ENCODE measurements around the gene RACK1.

The RACK1 gene

DNA sequence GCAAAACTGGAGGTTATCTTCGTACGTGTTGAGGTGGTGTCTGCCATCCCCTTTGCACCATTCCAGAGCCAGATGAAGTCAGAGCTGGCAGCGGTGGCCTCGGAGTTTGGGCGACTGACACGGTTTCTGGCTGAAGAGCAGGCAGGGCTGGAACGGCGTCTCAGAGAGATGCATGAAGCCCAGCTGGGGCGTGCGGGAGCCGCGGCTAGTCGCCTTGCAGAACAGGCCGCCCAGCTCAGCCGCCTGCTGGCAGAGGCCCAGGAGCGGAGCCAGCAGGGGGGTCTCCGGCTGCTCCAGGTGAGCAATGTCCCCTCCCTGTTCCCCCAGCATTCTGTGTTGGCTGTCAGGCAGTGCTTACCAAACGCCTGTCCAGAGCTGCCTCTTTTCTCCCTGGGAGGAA is 11.1 kb downstream of the RACK1 start:
- TF ChIP-seq EP300 (IDR thresholded peaks at IDR 0.05; ENCODE audit: borderline replicate concordance), result no peak
- TF ChIP-seq CEBPB (IDR thresholded peaks at IDR 0.05), result no peak
- TF ChIP-seq NFIC (IDR thresholded peaks at IDR 0.05), result no peak

DNA sequence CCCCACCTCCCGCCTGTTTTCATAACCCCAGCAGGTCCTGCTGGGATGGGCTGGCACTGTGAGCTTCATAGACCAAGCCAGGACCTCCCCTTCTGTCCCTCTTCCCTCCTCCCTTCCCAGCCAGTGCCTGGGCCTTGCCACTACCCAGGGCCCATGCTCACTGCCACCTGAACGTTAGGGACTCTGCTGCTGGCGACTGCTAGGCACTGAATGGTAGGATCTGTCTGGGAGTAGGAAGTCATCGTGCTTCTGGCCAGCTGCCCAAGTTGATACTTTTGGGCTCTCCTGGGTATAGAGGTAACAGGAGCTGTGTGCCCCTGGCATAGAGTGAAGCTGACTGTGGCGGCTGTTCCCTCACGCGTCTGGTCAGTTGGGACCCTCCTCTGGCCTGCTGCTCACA is 12.3 kb downstream of the RACK1 start:
- TF ChIP-seq TAF1 (IDR thresholded peaks at IDR 0.05; ENCODE audit: low read depth), result no peak
- no peak for TF ChIP-seq MAX (IDR thresholded peaks at IDR 0.05)
- no peak for TF ChIP-seq YY1 (IDR thresholded peaks at IDR 0.05; ENCODE audit: low read depth)
- TF ChIP-seq FOXM1 (IDR thresholded peaks at IDR 0.05; ENCODE audit: borderline replicate concordance, low read depth), result no peak
- TF ChIP-seq EP300 (IDR thresholded peaks at IDR 0.05; ENCODE audit: borderline replicate concordance), result no peak
- no peak for TF ChIP-seq TCF12 (IDR thresholded peaks at IDR 0.05; ENCODE audit: low read depth)
- no peak for TF ChIP-seq RAD21 (IDR thresholded peaks at IDR 0.05; ENCODE audit: low read depth)
- no peak for TF ChIP-seq CEBPB (IDR thresholded peaks at IDR 0.05)
- TF ChIP-seq, protein P1, sequence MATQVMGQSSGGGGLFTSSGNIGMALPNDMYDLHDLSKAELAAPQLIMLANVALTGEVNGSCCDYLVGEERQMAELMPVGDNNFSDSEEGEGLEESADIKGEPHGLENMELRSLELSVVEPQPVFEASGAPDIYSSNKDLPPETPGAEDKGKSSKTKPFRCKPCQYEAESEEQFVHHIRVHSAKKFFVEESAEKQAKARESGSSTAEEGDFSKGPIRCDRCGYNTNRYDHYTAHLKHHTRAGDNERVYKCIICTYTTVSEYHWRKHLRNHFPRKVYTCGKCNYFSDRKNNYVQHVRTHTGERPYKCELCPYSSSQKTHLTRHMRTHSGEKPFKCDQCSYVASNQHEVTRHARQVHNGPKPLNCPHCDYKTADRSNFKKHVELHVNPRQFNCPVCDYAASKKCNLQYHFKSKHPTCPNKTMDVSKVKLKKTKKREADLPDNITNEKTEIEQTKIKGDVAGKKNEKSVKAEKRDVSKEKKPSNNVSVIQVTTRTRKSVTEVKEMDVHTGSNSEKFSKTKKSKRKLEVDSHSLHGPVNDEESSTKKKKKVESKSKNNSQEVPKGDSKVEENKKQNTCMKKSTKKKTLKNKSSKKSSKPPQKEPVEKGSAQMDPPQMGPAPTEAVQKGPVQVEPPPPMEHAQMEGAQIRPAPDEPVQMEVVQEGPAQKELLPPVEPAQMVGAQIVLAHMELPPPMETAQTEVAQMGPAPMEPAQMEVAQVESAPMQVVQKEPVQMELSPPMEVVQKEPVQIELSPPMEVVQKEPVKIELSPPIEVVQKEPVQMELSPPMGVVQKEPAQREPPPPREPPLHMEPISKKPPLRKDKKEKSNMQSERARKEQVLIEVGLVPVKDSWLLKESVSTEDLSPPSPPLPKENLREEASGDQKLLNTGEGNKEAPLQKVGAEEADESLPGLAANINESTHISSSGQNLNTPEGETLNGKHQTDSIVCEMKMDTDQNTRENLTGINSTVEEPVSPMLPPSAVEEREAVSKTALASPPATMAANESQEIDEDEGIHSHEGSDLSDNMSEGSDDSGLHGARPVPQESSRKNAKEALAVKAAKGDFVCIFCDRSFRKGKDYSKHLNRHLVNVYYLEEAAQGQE (IDR thresholded peaks at IDR 0.05; ENCODE audit: low read depth), result no peak
- no peak for TF ChIP-seq CREB1 (IDR thresholded peaks at IDR 0.05; ENCODE audit: low read depth)
- no peak for TF ChIP-seq EGR1 (IDR thresholded peaks at IDR 0.05)
- TF ChIP-seq, protein P2, sequence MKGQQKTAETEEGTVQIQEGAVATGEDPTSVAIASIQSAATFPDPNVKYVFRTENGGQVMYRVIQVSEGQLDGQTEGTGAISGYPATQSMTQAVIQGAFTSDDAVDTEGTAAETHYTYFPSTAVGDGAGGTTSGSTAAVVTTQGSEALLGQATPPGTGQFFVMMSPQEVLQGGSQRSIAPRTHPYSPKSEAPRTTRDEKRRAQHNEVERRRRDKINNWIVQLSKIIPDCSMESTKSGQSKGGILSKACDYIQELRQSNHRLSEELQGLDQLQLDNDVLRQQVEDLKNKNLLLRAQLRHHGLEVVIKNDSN (IDR thresholded peaks at IDR 0.05), result no peak
- no peak for TF ChIP-seq TEAD4 (IDR thresholded peaks at IDR 0.05)
- no peak for TF ChIP-seq NFIC (IDR thresholded peaks at IDR 0.05)
- TF ChIP-seq ZBTB7A (IDR thresholded peaks at IDR 0.05; ENCODE audit: low read depth), result no peak

DNA sequence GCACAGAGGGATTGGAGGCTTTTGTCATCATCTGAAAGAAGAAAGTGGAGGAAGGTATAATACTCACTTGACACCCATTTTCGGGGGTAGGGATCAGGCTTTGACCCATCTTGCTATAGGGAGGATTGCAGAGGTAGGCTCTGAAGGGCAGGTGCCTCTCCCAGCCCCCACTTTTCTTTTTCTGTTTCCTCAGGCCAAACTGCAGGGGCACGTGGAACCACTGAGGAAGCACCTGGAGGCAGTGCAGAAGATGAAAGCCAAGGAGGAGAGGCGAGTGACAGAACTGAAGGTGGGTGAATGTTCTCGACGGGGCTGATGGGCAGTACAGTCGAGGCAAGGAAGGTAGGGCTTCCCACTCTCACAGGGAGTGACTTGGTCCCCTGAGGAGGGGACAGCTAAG is 13.2 kb downstream of the RACK1 start:
- TF ChIP-seq RAD21 (IDR thresholded peaks at IDR 0.05; ENCODE audit: low read depth) (no peak), TAF1 (IDR thresholded peaks at IDR 0.05; ENCODE audit: low read depth) (no peak), CREB1 (IDR thresholded peaks at IDR 0.05; ENCODE audit: low read depth) (no peak), EP300 (IDR thresholded peaks at IDR 0.05; ENCODE audit: borderline replicate concordance) (no peak), ZBTB7A (IDR thresholded peaks at IDR 0.05; ENCODE audit: low read depth) (no peak)
- TF ChIP-seq, protein P2 (IDR thresholded peaks at IDR 0.05), result no peak

GRCh38 chr5:181229996-181230395 is 13.7 kb downstream of the RACK1 start:
- TF ChIP-seq TAF1 (IDR thresholded peaks at IDR 0.05; ENCODE audit: low read depth), result no peak
- TF ChIP-seq, protein P1 (IDR thresholded peaks at IDR 0.05; ENCODE audit: low read depth), result no peak
- no peak for TF ChIP-seq EGR1 (IDR thresholded peaks at IDR 0.05)

DNA sequence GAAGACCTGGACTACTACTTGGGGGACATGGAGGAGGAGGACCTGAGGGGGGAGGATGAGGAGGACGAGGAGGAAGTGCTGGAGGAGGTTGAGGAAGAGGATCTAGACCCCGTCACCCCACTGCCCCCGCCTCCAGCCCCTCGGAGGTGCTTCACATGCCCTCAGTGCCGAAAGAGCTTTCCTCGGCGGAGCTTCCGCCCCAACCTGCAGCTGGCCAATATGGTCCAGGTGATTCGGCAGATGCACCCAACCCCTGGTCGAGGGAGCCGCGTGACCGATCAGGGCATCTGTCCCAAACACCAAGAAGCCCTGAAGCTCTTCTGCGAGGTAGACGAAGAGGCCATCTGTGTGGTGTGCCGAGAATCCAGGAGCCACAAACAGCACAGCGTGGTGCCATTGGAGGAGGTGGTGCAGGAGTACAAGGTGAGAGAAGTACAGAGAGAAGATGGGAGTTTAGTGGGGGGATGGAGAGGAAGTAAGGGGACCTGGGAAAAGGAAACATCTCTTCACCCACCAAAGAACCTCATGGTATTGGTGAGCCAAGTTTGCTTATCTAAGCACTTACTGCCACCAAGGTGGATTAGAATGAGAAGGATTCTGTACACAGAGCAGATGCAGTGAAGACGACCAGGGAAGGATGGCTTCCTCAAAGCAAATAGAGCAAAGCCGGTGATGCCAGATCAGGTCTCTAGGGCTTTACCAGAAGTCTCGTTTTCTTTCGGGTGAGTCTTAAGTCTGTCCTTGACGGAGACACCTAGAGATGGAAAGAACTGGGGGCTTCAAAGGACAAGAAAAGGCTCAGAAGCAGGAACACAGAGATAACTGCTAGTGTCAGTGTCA is 19.1 kb downstream of the RACK1 start:
- TF ChIP-seq CEBPB (IDR thresholded peaks at IDR 0.05) (no peak), EP300 (IDR thresholded peaks at IDR 0.05; ENCODE audit: borderline replicate concordance) (no peak), CREB1 (IDR thresholded peaks at IDR 0.05; ENCODE audit: low read depth) (no peak), ZBTB7A (IDR thresholded peaks at IDR 0.05; ENCODE audit: low read depth) (no peak), RAD21 (IDR thresholded peaks at IDR 0.05; ENCODE audit: low read depth) (no peak), YY1 (IDR thresholded peaks at IDR 0.05; ENCODE audit: low read depth) (no peak), TEAD4 (IDR thresholded peaks at IDR 0.05) (no peak), TCF12 (IDR thresholded peaks at IDR 0.05; ENCODE audit: low read depth) (no peak), TAF1 (IDR thresholded peaks at IDR 0.05; ENCODE audit: low read depth) (no peak), MAX (IDR thresholded peaks at IDR 0.05) (no peak), EGR1 (IDR thresholded peaks at IDR 0.05) (no peak), NFIC (IDR thresholded peaks at IDR 0.05) (no peak), FOXM1 (IDR thresholded peaks at IDR 0.05; ENCODE audit: borderline replicate concordance, low read depth) (no peak)
- TF ChIP-seq, protein P2 (IDR thresholded peaks at IDR 0.05), result no peak
- TF ChIP-seq, protein P1 (IDR thresholded peaks at IDR 0.05; ENCODE audit: low read depth), result no peak
